ENCODE results near the gene LRCH4. TPM values are rescaled to one million over a fixed set of nuclear protein-coding genes. Genes with fewer than 3 reads are reported as not detected.
A peak's percentile ranks its signal among the peaks of the same experiment; 100 is the strongest.

The LRCH4 gene
- total RNA-seq, 1 experiment from 2014 or later = 71.4 TPM

DNA sequence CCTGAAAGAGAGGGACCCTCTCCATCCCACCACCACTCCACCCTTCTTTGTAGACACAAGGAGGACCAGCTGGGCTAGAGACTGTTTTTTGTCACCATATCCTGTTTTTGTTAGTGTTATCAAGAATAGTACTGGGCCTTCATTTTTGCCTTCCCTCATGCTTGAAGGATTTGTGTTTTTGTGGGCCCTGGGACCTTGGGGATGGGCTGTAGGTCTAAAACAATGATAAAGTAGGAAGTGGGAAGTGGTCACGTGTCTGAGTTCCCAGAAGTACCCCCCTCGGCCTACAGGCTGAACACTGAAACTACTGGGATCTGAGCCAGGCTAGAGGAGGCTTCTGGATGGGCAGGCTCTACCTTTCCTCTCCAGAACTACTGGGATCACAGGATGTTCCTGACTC, 38.1 kb downstream of the LRCH4 start:
- Histone ChIP-seq H3K27me3 (replicated peaks; ENCODE audit: control insufficient read depth, insufficient read depth, low read length) (no peaks in the 10 kb centered on the region), H3K36me3 (ENCODE audit: control insufficient read depth, insufficient read depth, low read length) (no peaks in the 10 kb centered on the region; the same call in 1 of the 2 replicates), H3K4me3 (ENCODE audit: low read depth, low read length) (no peak overlapping the region), H3K9me3 (no peaks in the 10 kb centered on the region), H3K4me1 (peaks cover 43% of the 10 kb centered on the region)
- no peak overlapping the region for H3K4me3 Mint-ChIP-seq (ENCODE audit: unreplicated experiment)
- H3K27ac Mint-ChIP-seq (ENCODE audit: unreplicated experiment) = peak overlapping the region; percentile 80
- no TSS peak for BruUV-seq (replicated peaks)
- CTCF ChIA-PET = no interaction called here
- intact Hi-C loops (cut with micrococcal nuclease; ENCODE audit: unreplicated experiment) = loop anchor here (5.0 kb wide), 1 partner anchor 46 kb away; no protein-coding TSS in a partner anchor
- H3K4me1 Mint-ChIP-seq (ENCODE audit: low read depth, unreplicated experiment) = peaks cover 48% of the 10 kb centered on the region
- POLR2A ChIA-PET = no interaction called here
- TF ChIP-seq, protein P1, sequence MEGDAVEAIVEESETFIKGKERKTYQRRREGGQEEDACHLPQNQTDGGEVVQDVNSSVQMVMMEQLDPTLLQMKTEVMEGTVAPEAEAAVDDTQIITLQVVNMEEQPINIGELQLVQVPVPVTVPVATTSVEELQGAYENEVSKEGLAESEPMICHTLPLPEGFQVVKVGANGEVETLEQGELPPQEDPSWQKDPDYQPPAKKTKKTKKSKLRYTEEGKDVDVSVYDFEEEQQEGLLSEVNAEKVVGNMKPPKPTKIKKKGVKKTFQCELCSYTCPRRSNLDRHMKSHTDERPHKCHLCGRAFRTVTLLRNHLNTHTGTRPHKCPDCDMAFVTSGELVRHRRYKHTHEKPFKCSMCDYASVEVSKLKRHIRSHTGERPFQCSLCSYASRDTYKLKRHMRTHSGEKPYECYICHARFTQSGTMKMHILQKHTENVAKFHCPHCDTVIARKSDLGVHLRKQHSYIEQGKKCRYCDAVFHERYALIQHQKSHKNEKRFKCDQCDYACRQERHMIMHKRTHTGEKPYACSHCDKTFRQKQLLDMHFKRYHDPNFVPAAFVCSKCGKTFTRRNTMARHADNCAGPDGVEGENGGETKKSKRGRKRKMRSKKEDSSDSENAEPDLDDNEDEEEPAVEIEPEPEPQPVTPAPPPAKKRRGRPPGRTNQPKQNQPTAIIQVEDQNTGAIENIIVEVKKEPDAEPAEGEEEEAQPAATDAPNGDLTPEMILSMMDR (IDR thresholded peaks at IDR 0.05; ENCODE audit: insufficient read depth in 1 of 2, low read depth in 1 of 2, low read length in 1 of 2, severe bottlenecking in 1 of 2, unreplicated experiment in 1 of 2) = no peak
- H3K9me3 Mint-ChIP-seq (ENCODE audit: unreplicated experiment) = no peaks in the 10 kb centered on the region
- H3K27me3 Mint-ChIP-seq (ENCODE audit: insufficient read depth, unreplicated experiment) = no peaks in the 10 kb centered on the region
- H3K36me3 Mint-ChIP-seq (ENCODE audit: insufficient read depth, unreplicated experiment) = peaks cover 49% of the 10 kb centered on the region
- DNase-seq = no peak

DNA sequence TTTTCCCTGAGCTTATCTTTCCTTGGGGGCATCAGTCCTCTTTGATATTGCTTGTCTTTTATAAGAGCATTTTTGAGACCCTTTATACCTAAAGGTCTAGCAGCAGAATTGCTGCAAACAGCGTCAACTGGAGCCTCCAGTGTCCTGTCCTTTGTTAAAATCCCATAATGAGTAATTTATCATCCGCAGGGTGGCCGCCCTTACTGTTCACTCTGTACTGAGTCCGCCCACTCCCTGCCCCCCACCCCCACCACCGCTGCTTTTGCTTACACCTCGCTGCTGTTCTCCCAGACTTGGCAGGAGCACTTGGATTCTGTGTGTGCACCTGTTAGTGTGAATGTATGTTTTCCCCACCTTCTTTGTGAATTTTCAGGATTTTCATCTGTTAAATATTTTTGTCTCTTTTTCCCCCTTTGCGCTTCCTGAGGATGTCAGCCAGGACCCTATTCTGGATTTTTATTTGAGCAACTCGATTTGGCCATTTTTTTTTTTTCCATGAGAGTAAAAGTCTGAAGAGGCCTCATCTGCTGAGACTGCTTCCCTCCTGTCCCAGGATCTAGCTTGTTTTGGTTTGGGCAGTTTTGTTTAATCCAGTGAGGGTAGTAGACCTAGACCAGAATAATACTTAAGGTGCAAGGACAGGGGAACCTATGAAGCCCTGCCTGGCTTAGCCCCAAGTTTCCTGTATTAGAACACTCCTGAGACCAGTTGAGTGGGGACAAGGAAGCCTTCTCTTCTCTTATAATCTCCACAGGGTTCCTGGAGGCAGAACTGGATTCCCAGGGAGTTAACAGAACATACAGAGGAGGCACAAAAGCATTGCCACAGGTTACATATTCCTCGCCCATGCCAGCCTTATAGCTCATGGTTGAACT, 38.8 kb downstream of the LRCH4 start:
- H3K36me3 Mint-ChIP-seq (ENCODE audit: insufficient read depth, unreplicated experiment) = peaks cover 47% of the 10 kb centered on the region
- H3K9me3 Mint-ChIP-seq (ENCODE audit: unreplicated experiment) = no peaks in the 10 kb centered on the region
- CTCF ChIA-PET = interaction anchor here (0.5 kb wide), 1 partner anchor 331 kb away, joined by 3 read pairs; no protein-coding TSS in a partner anchor
- H3K4me3 Mint-ChIP-seq (ENCODE audit: unreplicated experiment) = peak overlapping the region; percentile 52
- intact Hi-C loops (cut with micrococcal nuclease; ENCODE audit: unreplicated experiment) = loop anchor here (5.0 kb wide), 1 partner anchor 45 kb away; no protein-coding TSS in a partner anchor
- TF ChIP-seq, protein P1 (IDR thresholded peaks at IDR 0.05; ENCODE audit: insufficient read depth in 1 of 2, low read depth in 1 of 2, low read length in 1 of 2, severe bottlenecking in 1 of 2, unreplicated experiment in 1 of 2) = no peak
- H3K4me1 ChIP-seq = peaks cover 49% of the 10 kb centered on the region
- no peaks in the 10 kb centered on the region for H3K27me3 ChIP-seq (replicated peaks; ENCODE audit: control insufficient read depth, insufficient read depth, low read length)
- POLR2A ChIA-PET = no interaction called here
- no peaks in the 10 kb centered on the region for H3K27me3 Mint-ChIP-seq (ENCODE audit: insufficient read depth, unreplicated experiment)
- H3K4me3 ChIP-seq (ENCODE audit: low read depth, low read length) = no peak overlapping the region
- no peaks in the 10 kb centered on the region for H3K9me3 ChIP-seq
- DNase-seq = no peak
- H3K27ac Mint-ChIP-seq (ENCODE audit: unreplicated experiment) = peak overlapping the region; percentile 80
- no TSS peak for BruUV-seq (replicated peaks)
- no peaks in the 10 kb centered on the region; the same call in 1 of the 2 replicates for H3K36me3 ChIP-seq (ENCODE audit: control insufficient read depth, insufficient read depth, low read length)
- H3K4me1 Mint-ChIP-seq (ENCODE audit: low read depth, unreplicated experiment) = peaks cover 53% of the 10 kb centered on the region

DNA sequence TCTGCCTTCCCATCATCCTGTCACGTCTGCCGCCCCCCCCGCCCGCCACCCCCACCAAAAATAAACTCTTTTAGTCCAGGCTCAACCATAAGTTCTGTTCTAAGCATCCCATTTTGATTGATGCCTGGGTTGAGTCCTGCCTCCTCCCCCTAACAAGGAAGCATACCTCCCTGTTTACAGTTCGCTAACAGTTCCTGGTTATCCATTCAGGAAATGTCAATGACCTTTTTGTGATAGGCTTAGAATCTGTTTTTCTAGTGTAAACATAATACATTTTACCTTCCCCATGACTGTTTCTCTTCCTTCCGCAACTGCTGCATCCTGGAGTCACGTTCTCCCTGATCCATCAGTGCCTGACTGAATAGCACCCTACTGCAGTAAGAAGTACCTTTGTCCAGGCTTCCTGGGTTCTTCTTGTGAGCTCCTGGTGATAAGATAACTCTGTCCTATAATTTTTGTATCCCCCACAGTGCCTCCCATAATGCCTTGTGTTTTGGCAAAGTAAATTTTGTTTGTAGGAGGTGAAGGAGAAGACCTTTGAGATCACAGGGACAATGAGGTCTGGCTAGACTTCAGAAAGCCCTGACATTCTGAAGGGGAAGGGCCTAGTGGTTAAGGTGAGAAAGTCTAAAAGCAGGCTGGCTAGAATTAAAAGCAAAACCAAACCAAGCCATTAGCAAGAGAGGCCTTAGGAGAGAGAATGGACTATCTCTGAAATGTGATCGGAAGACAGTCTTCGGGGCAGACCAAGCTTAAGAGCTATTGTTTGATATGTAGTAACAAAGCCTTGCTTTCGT, 39.6 kb downstream of the LRCH4 start:
- Mint-ChIP-seq H3K4me3 (ENCODE audit: unreplicated experiment) (peak overlapping the region; percentile 52), H3K9me3 (ENCODE audit: unreplicated experiment) (no peaks in the 10 kb centered on the region), H3K4me1 (ENCODE audit: low read depth, unreplicated experiment) (peaks cover 58% of the 10 kb centered on the region), H3K36me3 (ENCODE audit: insufficient read depth, unreplicated experiment) (peaks cover 44% of the 10 kb centered on the region), H3K27ac (ENCODE audit: unreplicated experiment) (peak overlapping the region; percentile 80), H3K27me3 (ENCODE audit: insufficient read depth, unreplicated experiment) (no peaks in the 10 kb centered on the region)
- no peaks in the 10 kb centered on the region; the same call in 1 of the 2 replicates for H3K36me3 ChIP-seq (ENCODE audit: control insufficient read depth, insufficient read depth, low read length)
- DNase-seq = no peak
- TF ChIP-seq, protein P1 (IDR thresholded peaks at IDR 0.05; ENCODE audit: insufficient read depth in 1 of 2, low read depth in 1 of 2, low read length in 1 of 2, severe bottlenecking in 1 of 2, unreplicated experiment in 1 of 2) = no peak
- H3K27me3 ChIP-seq (replicated peaks; ENCODE audit: control insufficient read depth, insufficient read depth, low read length) = no peaks in the 10 kb centered on the region
- no peak overlapping the region for H3K4me3 ChIP-seq (ENCODE audit: low read depth, low read length)
- POLR2A ChIA-PET = interaction anchor here (1.1 kb wide), 1 partner anchor 13 kb away, joined by 7 read pairs; no protein-coding TSS in a partner anchor
- CTCF ChIA-PET = interaction anchor here (0.8 to 1.7 kb wide), 2 partner anchors 13 to 15 kb away, joined by 3 to 8 read pairs; no protein-coding TSS in a partner anchor
- no TSS peak for BruUV-seq (replicated peaks)
- intact Hi-C loops (cut with micrococcal nuclease; ENCODE audit: unreplicated experiment) = loop anchor here (5.0 kb wide), 1 partner anchor 44 kb away; no protein-coding TSS in a partner anchor
- peaks cover 54% of the 10 kb centered on the region for H3K4me1 ChIP-seq
- H3K9me3 ChIP-seq = no peaks in the 10 kb centered on the region
